Dermis microvascular lymphatic vessel endothelial cell (primary cell): Measurements from ENCODE around the gene COL24A1. TPM values are rescaled to one million over a fixed set of nuclear protein-coding genes. Genes with fewer than 3 reads are reported as not detected.
"Not testable (repeated sequence)": the region's sequence is repeated elsewhere in the genome, so short reads cannot be mapped to it uniquely, and the experiment has no call there.

Experiments
- DNase-seq, 2 donors: peaks; one replicate each; pipeline versions ENCODE4 v3.0.0 to v3.0.0-alpha.2; 2010; ENCODE audit warnings: low read depth in 2 of 2
- total RNA-seq: library from RNA; depleted of rRNA; stranded (reverse); fragments of >200 nt; gene quantifications from 2 replicates; pipeline ENCODE4 v1.2.1, GENCODE V29; 2014

Gene COL24A1
- total RNA-seq, 1 donor from 2014 or later = under 0.01 TPM

DNA sequence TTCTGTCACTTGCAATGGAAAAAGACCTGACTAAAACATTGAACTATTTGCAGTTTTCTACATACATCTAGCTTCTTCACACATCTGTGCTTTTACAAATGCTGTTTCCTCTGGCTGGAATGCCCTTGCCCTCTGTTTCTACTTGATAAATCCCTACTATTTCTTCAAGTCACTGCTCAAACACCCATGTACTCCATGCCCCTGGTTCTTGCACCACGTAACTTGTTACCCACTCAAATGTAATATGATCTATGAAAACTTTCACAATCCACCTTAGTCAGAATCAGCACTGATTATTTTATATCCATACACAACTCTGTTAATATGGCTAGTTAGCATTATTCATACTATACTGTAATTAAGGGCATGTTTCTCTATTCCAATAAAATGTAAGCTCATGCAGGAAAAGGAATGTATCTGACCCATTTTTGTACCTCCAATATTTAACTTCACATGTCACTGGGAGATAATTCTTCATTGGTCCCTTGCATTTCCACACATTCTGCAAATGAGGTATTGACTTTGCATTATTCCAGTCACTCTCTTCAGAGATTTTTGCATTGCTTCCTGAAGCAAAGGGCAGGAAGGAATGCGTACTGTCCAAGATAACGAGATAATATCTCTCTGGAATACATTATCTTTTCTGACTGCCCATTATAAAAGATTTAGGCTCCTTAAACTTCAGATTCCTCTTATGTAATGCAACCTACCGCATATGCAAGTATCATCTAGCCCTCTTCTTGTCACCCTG lies 158.3 kb downstream of the COL24A1 start:
- DNase-seq = no peak

DNA sequence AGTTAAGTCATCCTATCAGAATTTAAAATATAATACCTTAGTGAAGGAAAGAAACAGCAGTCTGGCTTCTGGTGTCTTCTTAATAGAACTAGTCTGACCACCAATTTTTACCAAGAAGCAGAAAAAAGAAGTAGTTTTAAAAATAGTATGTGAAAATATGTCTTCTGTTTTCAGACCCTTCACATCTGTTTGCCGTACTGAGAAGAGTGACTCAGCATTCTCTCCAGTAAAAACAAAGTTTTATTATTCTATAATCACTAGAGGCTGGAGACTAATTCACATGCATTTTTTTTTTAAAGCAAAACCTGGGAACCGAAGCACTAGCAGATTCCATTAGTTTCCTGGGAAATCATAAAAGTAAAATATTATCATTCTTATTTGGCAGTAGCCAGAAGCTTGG lies 163.8 kb downstream of the COL24A1 start:
- DNase-seq = peak in 1 of 2 donors; percentile 26

DNA sequence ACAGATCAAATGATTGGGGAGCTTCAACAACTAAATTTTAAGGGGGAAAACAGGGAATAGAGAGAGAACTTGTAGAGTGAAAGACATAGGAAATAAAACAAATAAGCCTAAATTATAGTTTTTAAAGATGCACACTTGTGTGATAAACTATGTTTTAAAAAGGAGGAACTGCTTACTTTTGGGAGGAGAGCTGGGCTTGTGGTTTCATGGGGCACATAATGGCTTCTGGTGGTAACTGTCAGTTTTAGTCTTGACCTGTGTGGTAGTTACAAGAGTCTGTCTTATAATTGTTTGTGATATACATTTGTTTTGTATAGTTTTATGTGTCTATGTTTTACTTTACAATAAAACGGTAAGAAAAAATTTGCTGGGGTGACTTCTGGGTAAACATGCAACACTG lies 165.3 kb downstream of the COL24A1 start:
- DNase-seq = no peak

DNA sequence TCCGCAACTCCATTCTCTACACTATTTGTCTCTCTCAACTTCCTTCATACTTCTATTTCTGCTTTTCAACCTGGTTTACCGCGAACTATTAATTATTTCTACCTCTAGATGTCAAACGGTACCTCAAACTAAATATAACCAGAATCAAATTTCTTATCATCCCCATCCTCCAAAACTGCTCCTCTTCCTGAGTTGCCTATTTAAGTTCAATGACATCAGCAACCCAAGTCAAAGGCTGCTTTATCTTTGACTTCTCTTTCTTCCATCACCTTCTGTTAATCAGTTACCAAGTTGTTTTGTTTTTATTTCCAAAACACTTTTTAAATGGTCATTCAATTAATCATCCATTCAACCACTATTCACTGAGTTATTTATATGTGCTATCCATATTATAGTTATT lies 171.9 kb downstream of the COL24A1 start:
- DNase-seq = no peak

DNA sequence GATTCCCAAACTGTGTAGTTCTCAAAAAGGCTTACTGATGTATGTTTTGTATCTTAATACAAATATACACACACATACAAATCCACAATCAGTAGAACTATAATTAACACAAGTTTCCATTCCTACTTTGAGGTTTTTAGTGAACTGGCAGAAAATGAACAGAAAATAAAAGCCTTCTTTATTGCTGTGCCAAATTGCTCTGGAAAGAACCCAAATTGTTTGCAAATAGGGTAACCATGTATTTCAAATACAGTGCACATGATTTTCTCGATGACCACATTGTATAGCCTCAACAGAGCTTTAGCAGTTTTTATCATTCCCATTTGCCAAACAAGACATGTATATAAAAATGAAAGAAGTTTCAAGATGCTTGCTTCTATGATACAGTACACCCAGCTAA lies 173.3 kb downstream of the COL24A1 start:
- DNase-seq = no peak

DNA sequence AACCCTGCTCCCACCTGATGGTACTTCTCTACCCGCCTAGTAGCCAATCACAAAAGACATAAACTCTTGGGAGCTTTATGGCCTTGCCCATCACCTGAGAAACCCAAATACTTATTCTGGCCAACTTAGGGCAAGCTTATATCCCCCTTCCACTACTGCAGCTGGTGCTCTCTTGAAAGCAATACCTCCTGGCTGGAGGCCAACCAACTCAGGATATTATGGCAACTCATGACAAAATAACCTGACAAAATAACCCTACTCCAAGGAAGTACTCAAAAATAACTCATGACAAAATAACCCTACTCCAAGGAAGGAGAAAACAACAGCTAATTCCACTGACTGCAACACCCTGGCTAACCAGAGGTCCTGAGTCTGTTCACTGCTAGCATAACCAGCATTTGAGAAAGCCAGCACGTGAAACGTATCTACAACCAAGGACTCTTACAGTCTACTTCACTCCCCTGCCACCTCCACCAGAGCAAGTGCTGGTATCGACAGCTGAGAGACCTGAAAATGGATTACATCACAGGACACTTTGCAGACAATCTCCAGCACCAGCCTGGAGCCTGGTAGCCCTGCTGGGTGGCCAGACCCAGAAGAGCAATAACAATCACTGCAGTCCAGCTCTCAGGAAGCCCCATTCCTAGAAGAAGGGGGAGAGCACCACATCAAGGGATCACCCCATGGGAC lies 179.9 kb downstream of the COL24A1 start:
- DNase-seq = no peak

DNA sequence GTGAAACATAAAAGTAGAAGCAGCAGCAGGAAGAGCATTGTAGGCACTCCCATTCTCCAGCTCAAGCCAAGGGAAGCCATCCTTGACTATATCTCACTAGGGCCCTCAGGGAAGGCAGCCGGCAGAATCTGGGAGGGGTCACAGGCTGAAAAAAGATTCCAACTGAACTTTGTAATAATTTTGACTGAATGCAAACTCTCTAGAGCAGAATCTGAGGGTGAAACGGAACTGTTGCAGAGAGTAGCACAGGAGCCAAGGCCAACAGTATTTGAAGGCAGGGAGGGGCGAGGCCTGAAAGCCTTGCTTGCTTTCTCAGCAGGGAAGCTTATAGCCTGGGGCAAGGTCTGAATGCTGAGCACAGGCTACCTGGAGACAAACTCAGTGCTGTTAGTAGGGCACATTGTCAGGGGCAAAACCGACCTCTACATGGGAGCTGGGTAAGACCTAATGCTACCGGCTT lies 180.6 kb downstream of the COL24A1 start:
- DNase-seq = no peak

DNA sequence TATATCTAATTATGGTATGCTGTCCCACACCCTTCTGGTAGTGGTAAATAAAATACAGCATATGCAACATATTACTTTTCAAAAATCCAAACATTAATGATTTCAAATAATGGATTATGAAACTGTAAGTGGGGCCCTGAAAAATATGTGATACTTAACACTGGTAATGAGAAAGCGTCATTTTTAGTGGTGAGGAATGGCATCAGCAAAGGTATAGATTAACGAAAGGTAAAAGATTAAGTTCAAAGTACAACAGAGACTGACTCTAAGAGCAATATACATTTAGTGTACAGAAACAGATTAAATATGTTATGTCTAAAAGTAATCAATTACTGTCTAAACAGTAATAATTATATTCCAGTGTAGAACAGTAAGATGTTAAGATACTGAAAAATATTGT lies 194.1 kb downstream of the COL24A1 start:
- DNase-seq = no peak

DNA sequence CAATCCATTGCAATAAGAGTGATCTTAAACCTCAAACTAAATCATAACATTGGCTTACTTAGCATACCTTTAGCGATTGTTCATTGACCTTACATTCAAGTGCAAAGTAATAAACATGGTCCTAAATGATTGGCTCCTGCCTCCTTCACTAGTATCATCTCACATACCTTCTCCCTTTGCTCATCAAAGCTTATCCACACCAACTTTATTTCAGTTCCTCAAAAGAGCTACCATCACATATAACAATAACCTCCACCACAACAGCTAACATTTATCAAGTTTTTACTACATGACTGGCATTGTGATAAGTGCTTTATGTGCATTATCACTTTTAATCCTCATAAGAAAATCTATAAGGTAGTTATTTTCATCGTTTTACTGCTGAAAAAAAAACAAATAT lies 198.8 kb downstream of the COL24A1 start:
- DNase-seq = no peak

DNA sequence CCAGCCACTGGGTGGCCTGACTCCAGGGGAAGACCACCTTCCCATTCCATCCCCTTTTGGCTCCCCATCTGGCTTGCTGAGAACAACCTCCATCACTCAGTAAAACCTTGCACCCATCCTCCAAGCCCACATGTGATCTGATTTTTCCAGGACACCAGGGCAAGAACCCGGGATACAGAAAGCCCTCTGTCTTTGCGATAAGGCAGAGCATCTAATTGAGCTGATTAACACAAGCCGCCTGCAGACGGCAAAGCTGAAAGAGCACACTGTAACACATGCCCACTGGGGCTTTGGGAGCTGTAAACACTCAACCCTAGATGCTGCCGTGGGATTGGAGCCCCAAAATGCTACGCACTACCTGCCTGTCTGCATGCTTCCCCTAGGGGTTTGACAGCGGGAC lies 201.4 kb downstream of the COL24A1 start:
- DNase-seq = not testable (repeated sequence)

DNA sequence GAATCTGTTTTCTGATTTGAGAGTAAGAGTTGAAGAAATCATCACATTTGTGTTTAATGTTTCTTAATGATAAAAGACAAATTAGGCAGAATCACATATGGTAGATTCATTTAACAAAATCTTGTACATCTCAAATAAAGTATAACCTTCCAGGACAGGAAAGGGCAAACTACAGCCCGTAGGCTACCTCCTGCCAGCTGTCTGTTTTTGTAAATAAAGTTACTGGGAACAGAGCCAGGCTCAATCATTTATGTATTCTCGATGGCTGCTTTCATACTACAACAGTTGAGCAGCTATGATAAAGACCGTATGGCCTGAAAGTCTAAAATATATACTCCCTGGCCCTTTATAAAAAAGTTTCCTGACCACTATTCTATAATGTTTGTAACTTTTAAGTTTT lies 204.1 kb downstream of the COL24A1 start:
- peak in 1 of 2 donors; percentile 12 for DNase-seq

DNA sequence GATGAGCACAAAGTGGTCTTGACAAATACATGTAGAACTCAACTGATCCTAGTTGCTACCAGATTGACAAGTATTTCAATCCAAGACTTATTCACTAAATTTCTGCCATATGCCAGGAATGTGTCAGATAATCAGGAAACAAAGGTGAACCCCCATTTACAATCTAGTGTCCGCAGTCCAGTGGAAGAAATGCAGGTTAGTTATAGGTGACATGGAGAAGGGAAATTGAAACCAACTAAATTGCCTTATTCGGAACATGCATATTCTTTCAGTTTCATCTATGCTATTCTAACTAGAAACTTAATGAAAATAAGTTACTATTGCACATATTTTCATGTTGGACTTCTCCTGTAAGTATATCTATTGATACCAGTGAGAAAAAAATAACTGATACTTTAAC lies 209.4 kb downstream of the COL24A1 start:
- no peak for DNase-seq

DNA sequence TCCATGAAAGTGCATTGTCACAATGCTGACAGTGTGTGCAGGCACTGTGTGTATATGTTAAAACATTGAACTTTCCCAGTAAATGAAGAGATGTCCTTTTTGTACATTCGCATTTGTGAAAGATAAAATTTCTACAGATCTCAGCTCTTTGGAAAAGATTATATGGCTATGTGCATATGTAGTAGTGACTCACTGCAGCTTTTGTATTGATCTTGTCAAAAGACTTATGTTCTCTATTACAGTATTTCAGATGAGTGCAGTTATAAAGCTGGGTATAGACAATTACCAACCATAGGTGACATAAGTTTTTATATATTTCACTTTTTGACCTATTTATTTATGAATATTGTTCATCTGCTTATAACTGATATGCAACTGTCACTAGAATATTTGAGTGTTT lies 212.6 kb downstream of the COL24A1 start:
- no peak for DNase-seq

DNA sequence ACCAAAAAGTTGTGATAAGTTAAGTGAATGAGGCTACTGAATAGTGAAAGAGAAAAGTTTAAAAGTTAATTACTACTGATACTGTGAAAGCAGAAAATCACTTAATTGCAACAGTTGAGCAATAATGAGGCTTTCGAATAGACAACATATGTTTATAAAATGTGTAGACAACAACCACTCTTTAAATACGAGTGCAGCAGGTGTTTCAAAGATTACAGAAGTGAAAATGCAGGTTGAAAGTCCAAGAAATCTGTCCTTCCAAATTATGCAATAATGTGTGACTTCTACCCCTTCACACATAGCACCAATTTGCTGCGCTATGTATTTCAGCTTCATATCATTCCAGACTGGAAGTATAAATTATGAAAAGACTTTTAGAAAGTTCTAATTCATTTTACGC lies 213.0 kb downstream of the COL24A1 start:
- no peak for DNase-seq

DNA sequence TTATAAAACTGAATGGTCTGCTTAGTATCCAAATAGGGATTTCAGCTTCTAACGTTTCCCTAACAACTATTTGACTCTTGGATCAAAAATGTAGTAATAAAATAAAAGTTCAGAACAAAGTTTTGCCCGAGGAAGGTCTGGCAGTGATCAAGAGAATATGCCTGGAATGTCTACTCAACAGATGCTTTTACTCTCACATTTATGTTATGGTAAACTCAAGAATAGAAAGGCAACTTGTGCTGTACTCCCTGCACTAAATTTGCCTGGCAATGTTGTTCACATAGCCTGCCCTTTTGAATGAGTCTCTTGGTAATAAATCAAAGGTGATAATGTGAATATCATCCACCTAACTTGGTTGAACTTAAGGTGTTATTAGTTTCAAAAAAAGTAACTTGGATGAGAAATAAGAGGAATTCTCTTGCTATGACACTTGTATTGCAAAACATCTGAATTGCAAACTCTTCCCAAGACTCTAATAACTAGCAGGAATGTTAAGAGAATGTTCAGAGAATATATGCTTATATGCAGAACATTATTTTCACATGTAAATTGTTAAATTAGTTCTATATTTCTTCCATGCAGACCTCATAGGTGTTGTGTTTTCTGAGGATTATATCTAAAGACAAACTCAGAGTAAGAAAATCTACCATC lies 215.8 kb downstream of the COL24A1 start:
- DNase-seq = no peak

DNA sequence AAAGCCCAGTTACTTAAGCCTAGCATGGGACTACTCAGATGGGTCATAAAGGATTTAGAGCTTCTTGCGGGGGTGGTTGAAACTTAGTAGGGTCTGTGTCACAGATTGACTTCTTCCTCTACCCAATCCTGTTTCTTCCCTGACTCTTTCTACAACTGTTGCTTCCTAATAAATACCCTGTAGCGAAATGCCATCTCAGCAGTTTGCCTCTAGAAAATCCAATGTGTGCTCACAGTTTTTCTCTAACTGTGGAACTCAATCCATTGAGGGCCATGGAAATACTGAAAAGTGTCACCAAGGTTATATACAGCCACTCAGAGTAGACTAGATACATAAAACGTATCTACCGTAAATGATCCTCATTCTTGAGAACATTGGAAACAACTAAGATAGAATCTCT lies 217.7 kb downstream of the COL24A1 start:
- DNase-seq = no peak

DNA sequence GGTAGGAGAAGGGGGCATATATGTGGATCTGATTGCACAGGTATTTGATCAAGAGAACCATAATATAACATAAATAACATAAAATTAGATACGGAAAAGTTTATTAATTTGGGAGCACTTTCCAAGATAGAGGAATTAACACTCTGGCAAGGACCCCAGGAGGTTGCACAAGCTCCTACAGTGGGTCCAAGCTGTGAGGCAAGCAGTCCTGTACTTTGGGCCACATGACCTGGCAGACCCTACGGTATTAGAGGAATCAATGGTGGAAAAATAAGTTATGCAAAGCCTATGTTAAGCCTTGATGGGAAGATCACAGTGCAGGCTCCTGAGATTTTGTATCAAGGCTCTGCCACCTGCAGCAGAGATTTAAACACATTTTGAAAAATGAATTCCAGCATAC lies 220.1 kb downstream of the COL24A1 start:
- DNase-seq = no peak

DNA sequence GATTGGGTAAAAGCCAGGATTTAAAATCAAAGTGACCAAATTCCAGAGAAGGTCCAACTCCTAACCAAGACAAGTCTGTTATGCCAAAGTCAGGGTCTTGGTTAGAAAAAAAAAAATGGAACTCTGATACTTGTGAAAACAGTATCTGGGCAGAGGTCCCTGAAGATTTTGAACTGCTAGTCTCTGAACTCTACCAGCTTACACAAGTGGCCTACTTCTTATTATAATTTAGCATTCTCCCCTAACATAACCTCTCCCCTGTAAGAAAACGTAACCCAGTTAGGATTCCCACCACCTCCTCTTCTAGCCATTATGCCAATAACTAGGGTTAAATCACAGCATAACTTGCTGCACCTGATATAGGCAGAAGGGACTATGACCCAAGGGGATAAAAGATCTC lies 220.5 kb downstream of the COL24A1 start:
- no peak for DNase-seq

DNA sequence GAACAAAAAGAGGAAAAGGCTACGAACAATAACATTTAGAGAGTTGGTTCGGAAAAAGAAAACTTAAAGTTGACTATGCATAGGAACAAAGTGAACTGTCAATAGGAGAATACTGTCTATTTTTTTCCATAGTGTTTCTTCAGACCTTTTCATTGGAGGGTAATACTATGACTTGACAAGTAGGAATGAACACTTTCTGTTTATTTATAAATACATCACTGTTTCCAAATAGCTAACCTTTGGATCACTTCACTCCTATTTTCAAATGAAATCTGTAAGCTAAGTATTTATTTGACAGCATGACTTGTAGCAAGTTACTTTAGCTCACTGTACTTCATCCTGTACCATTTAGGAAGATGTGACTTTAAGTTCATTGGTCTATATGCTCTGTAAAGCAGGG lies 221.3 kb downstream of the COL24A1 start:
- no peak for DNase-seq

DNA sequence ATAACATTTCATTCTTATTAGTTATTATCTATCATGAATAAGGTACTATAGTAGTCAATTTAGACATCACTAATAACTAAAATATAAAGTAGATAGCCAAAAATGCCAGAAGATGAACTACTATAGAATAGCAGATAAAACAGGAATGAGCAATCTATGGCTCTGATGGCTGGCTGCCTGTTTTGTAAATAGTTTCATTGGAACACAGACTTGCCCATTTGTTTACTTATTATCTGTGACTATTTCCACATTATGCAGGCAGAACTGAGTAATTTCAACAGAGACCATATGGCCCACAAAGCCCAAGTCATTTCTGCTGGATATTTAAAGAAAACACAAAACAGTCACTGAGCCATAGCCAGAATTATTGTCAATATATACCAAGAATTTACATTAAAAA lies 222.1 kb downstream of the COL24A1 start:
- DNase-seq = no peak

DNA sequence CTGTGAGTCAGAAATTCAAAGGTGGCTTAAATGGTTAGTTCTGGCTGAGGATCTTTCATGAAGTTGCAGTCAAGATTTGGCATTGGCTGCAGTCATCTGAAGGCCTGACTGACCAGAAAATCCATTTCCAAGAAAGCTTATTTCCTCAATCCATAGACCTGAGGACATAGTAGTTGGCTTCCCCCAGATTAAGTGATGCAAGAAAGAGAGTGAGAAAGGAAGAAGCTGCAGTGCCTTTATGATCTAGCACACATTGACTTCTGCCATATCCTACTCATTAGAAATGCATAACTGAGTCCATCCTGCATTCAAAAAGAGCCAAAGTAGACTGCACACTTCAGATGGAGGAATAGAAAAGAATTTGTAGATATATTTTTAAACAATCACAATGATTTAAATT lies 222.6 kb downstream of the COL24A1 start:
- DNase-seq = no peak

DNA sequence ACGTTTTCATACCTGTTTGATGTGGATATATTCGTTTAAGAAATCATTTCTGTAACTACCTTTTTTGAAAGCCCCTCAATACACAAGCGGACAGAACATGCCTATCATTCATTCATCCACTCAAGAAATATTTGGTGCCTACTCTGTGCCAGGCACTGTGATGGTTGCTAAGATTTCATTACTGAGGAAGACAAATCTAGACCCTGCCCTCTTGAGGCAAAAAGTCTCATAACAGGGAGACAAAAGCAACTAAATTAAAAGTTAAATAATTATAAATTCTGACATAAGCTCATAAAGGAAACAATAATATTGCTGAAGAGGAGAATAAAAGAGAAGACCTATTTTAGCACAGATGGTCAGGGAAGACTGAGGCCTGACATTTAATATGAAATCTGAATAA lies 244.8 kb downstream of the COL24A1 start:
- DNase-seq = peak in 1 of 2 donors; percentile 4

DNA sequence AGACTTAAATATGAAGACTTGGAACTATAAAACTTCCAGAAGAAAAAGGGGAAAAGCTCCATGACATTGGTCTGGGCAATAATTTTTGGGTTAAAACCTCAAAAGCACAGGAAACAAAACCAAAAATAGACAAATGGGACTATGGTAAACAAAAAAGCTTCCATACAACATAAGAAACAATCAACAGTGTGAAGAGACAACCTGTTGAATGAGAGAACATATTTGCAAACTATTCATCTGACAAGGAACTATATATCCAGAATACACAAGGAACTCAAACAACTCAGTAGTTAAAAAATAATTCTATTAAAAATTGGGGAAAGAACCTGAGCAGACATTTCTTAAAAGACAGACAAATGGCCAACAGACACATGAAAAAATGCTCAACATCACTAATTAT lies 255.7 kb downstream of the COL24A1 start:
- no peak for DNase-seq
